ENCODE measurements around the gene UBL7. TPM values are rescaled to one million over a fixed set of nuclear protein-coding genes. Genes with fewer than 3 reads are reported as not detected.

UBL7 gene
- total RNA-seq, 1 experiment from 2014 or later: 47.5 TPM

GRCh38 chr15:74396445-74397238 lies 64.3 kb downstream of the UBL7 start:
- H3K14ac ChIP-seq (ENCODE audit: insufficient read depth, low read length): no peak overlapping the region
- no peak overlapping the region for H2AFZ ChIP-seq (ENCODE audit: low read length)
- H3K36me3 Mint-ChIP-seq (ENCODE audit: insufficient read depth in 1 of 3, low read depth in 3 of 3): no peaks in the 10 kb centered on the region
- H3K27me3 ChIP-seq (ENCODE audit: insufficient read depth, low read length): no peaks in the 10 kb centered on the region
- H2AK5ac ChIP-seq (ENCODE audit: insufficient read length, low read length): no peak overlapping the region
- H3K9me3 Mint-ChIP-seq: no peaks in the 10 kb centered on the region
- H3K4me2 ChIP-seq (ENCODE audit: insufficient read depth, insufficient read length, low read length): no peak overlapping the region
- H4K20me1 ChIP-seq (ENCODE audit: control insufficient read depth, insufficient read depth, insufficient read length): no peaks in the 10 kb centered on the region
- no peak overlapping the region for H3K4me3 Mint-ChIP-seq
- H3K79me1 ChIP-seq (ENCODE audit: insufficient read depth, low read depth, low read length, poor library complexity, severe bottlenecking): no peaks in the 10 kb centered on the region
- H3K27ac Mint-ChIP-seq: 0 out of 7 replicates have a peak overlapping the region, but pooled peaks of 1 of the 3 experiments have one; percentile 83
- H2BK12ac ChIP-seq (ENCODE audit: insufficient read length, low read depth, low read length): no peak overlapping the region
- no peak overlapping the region for H4K5ac ChIP-seq (ENCODE audit: insufficient read length, low read depth, low read length)
- H3K9ac ChIP-seq (ENCODE audit: extremely low read depth, insufficient read length, low read length): no peak overlapping the region
- no peak overlapping the region for H3K27ac ChIP-seq (ENCODE audit: insufficient read length, low read depth, low read length)
- H4K91ac ChIP-seq (ENCODE audit: insufficient read length, low read depth, low read length): no peak overlapping the region
- no peaks in the 10 kb centered on the region for H3K79me2 ChIP-seq (ENCODE audit: insufficient read depth, low read length)
- peaks cover 5% of the 10 kb centered on the region; the same call in 1 of the 2 replicates for H3K4me1 ChIP-seq (ENCODE audit: insufficient read depth, low read length)
- H2BK120ac ChIP-seq (ENCODE audit: low read depth, low read length, poor library complexity, severe bottlenecking): no peak overlapping the region
- no peaks in the 10 kb centered on the region for H3K9me3 ChIP-seq (ENCODE audit: control insufficient read depth, low read depth, low read length)
- H3K27me3 Mint-ChIP-seq (ENCODE audit: low read depth): peaks cover 6% of the 10 kb centered on the region
- no CpG with 5 or more reads among the region's 9 CpGs for WGBS (ENCODE audit: extremely low coverage, insufficient read length, low lambda C conversion rate)
- H4K8ac ChIP-seq (replicated peaks; ENCODE audit: insufficient read length, low read depth, low read length): no peak overlapping the region
- no peak overlapping the region for H3K56ac ChIP-seq (ENCODE audit: insufficient read length, low read depth, low read length)
- no peak overlapping the region for H2BK20ac ChIP-seq (ENCODE audit: low read depth, low read length, poor library complexity, severe bottlenecking)
- no peak for DNase-seq
- peaks cover 18 to 34% of the 10 kb centered on the region in 2 experiments for H3K4me1 Mint-ChIP-seq
- H2BK5ac ChIP-seq (ENCODE audit: insufficient read length, low read length): no peak overlapping the region
- no peak overlapping the region for H3K18ac ChIP-seq (ENCODE audit: insufficient read length, low read depth, low read length)
- H3K4ac ChIP-seq (ENCODE audit: low read depth, low read length): no peak overlapping the region
- H3T11ph ChIP-seq (ENCODE audit: low read length): no peak overlapping the region
- H3K23ac ChIP-seq (ENCODE audit: insufficient read length, low read depth, low read length): no peak overlapping the region
- no peak overlapping the region for H2BK15ac ChIP-seq (ENCODE audit: low read depth, low read length)
- H3K23me2 ChIP-seq (ENCODE audit: insufficient read length, low read depth, low read length, poor library complexity, severe bottlenecking): no peaks in the 10 kb centered on the region
- no peak for TF ChIP-seq CTCF (conservative IDR thresholded peaks at IDR 0.05)

All from H9 (cell line).